Pancreas (tissue), 10 donors: ENCODE measurements around the gene ZNF154. TPM values are rescaled to one million over a fixed set of nuclear protein-coding genes. Genes with fewer than 3 reads are reported as not detected.
A peak's percentile ranks its signal among the peaks of the same experiment; 100 is the strongest.
"Not testable (repeated sequence)": the region's sequence is repeated elsewhere in the genome, so short reads cannot be mapped to it uniquely, and the experiment has no call there.

Experiments
- ATAC-seq, 4 donors: fragments of 200-7000 bp; cut with Tn5 transposase; one replicate each; pipeline versions ENCODE4 v1.8.0 to v1.9.1; 2020; ENCODE audit warnings: mild to moderate bottlenecking in 4 of 4, moderate library complexity in 4 of 4
- DNase-seq, 6 donors: peaks; one replicate each; pipeline ENCODE4 v3.0.0-alpha.2; 2020
- FAIRE-seq: peaks from 2 replicates; lab custom pipeline; 2012; peaks lifted over from hg19 to GRCh38; lab: Jason Lieb, UNC
- H3K27ac ChIP-seq, 4 donors: fragments of 200-600 bp; sonication (generic); 1 replicate in 3 of 4; 2 replicates in 1 of 4; pipeline versions ENCODE4 v1.5.0 to v1.8.0; 2020
- H3K27me3 ChIP-seq, 4 donors: fragments of 200-600 bp; one replicate each; pipeline ENCODE4 v1.8.0; 2021
- H3K36me3 ChIP-seq, 3 donors: fragments of 200-600 bp; sonication (generic) in 1 of 3; one replicate each; pipeline versions ENCODE4 v1.5.0 to v1.8.0; 2020 to 2021
- H3K4me1 ChIP-seq, 3 donors: fragments of 200-600 bp; one replicate each; pipeline ENCODE4 v1.8.0; 2021
- H3K4me3 ChIP-seq, 4 donors: fragments of 200-600 bp; sonication (generic) in 2 of 4; one replicate each; pipeline versions ENCODE4 v1.5.0 to v1.8.0; 2020 to 2021
- H3K9me3 ChIP-seq, 4 donors: fragments of 200-600 bp; one replicate each; pipeline ENCODE4 v1.8.0; 2021
- CTCF ChIP-seq, 4 donors: fragments of 200-600 bp; sonication (generic) in 3 of 4; IDR thresholded peaks; one replicate each; pipeline versions ENCODE4 v1.5.0 to v1.8.0; 2021; ENCODE audit warnings: antibody characterized with exemption in 4 of 4
- WGBS, 2 donors: extraction: QIAGEN DNeasy Blood & Tissue Kit; methylation state at CpG; one replicate each; pipeline ENCODE4 v1.1.7; 2013; 5-methylcytosine and 5-hydroxymethylcytosine counted together
- intact Hi-C, 3 donors: fragments of 100-400 bp; cut with DNase I; formaldehyde crosslinking; loops; one replicate each; pipeline versions ENCODE4 v1.11.1 to v1.14.2; 2022
- polyA plus RNA-seq, 2 donors: library from polyadenylated mRNA; stranded (reverse); fragments of 200-250 nt; gene quantifications; one replicate each; pipeline ENCODE4 v1.2.3, GENCODE V29; 2013
- total RNA-seq, 6 donors: library from RNA; stranded (reverse); fragmentation: NEBNext Ultra II Directional in 4 of 6; extraction: Animal tissue kit (Norgen Biotek cat#: 25700) in 4 of 6; gene quantifications; one replicate each; pipeline versions ENCODE4 v1.2.1 to v1.2.4, GENCODE V29; 2021 to 2023
- donor health status: healthy with polysubstance abuse.
- donor health status: DM: no; HTN: no; CAD: no; lungs with moderate emphysema.
- donor health status: DM: no; HTN: no; CAD: no.
- donor health status: control.
- donor health status: control.
- donor health status: Bipolar disorder and iron deficiency.
- donor health status: DM: yes; HTN: yes; CAD: no.
- donor health status: DM: no; HTN: no; CAD: no.
- donor health status: DM: no; HTN: no; CAD: no.
- donor health status: DM: yes; HTN: yes; CAD: no.

The ZNF154 gene
- total and polyA plus RNA-seq, 8 donors: 1.5 to 4.6 (median 2.4) TPM

GRCh38 chr19:57748029-57748428 lies 39.0 kb upstream of the ZNF154 start:
- H3K4me1 ChIP-seq: peaks cover 0 to 6% (median 0%) of the 10 kb centered on the region in 3 donors
- ATAC-seq (no peak), FAIRE-seq (no peak), DNase-seq (no peak)
- 94% methylated on average over 3 of the region's 3 CpGs for WGBS, 2 donors
- no peak for TF ChIP-seq CTCF (IDR thresholded peaks at IDR 0.05)
- no peaks in the 10 kb centered on the region for H3K27me3 ChIP-seq
- no peak overlapping the region for H3K27ac ChIP-seq
- no peaks in the 10 kb centered on the region for H3K9me3 ChIP-seq
- H3K36me3 ChIP-seq: peaks cover 9 to 25% (median 12%) of the 10 kb centered on the region in 3 donors
- intact Hi-C loops: loop anchor here in 1 of 3 donors (10.0 kb wide), 1 partner anchor 407 kb away; the partner anchor contains the start of gene ZNF329
- peak overlapping the region in 2 of 4 donors; percentile 74 to 99 for H3K4me3 ChIP-seq

GRCh38 chr19:57747472-57747807 lies 38.4 kb upstream of the ZNF154 start:
- Histone ChIP-seq H3K4me1 (peaks cover 0 to 6% (median 0%) of the 10 kb centered on the region in 3 donors), H3K4me3 (peak overlapping the region; percentile 74 to 99 (median 88)), H3K36me3 (peaks cover 5 to 20% (median 6%) of the 10 kb centered on the region in 3 donors), H3K9me3 (no peaks in the 10 kb centered on the region), H3K27me3 (no peaks in the 10 kb centered on the region), H3K27ac (no peak overlapping the region)
- no peak for DNase-seq
- 26 to 29% methylated on average over 6 of the region's 6 CpGs for WGBS, 2 donors
- no peak for FAIRE-seq
- intact Hi-C loops: loop anchor here in 1 of 3 donors (10.0 kb wide), 1 partner anchor 407 kb away; the partner anchor contains the start of gene ZNF329
- peak in 1 of 4 donors; percentile 9 for ATAC-seq
- no peak for TF ChIP-seq CTCF (IDR thresholded peaks at IDR 0.05)

- Histone ChIP-seq H3K27ac (peak within 1 kb of the TSS; percentile 29 to 75 (median 66)), H3K27me3 (no peaks in the 10 kb centered on the region), H3K4me1 (peaks cover 0 to 6% (median 0%) of the 10 kb centered on the region in 3 donors), H3K36me3 (peaks cover 0 to 13% (median under 1%) of the 10 kb centered on the region in 3 donors), H3K4me3 (peak within 1 kb of the TSS; percentile 74 to 99 (median 88)), H3K9me3 (no peaks in the 10 kb centered on the region)
- peak; percentile 69 to 86 (median 76) for DNase-seq
- peak; percentile 99 to 100 (median 99) for ATAC-seq
- intact Hi-C loops: loop anchor here in 1 of 3 donors (10.0 kb wide), 1 partner anchor 408 kb away; the partner anchor contains the start of gene ZNF329
- peak; percentile 96 for FAIRE-seq
- no peak for TF ChIP-seq CTCF (IDR thresholded peaks at IDR 0.05)
- WGBS, 2 donors: 1% methylated on average over 51 of the region's 51 CpGs
These were observed 37.8 kb upstream of the ZNF154 start, which contains the start of gene ZNF776 for GRCh38 chr19:57746580-57747471. Gene ZNF776, plus strand, starts transcription at chr19:57746815. Its CDS starts 244 bp downstream, at chr19:57747059.

- intact Hi-C loops, FAIRE-seq, DNase-seq, H3K4me3 ChIP-seq, H3K36me3 ChIP-seq, H3K9me3 ChIP-seq, H3K27ac ChIP-seq, ATAC-seq, H3K4me1 ChIP-seq, H3K27me3 ChIP-seq: not testable (repeated sequence)
- WGBS, 2 donors: 87 to 89% methylated on average over 7 of the region's 7 CpGs
These were observed 29.8 kb upstream of the ZNF154 start for GRCh38 chr19:57738770-57739169.

- H3K4me1 ChIP-seq, intact Hi-C loops, H3K27me3 ChIP-seq, H3K4me3 ChIP-seq, H3K9me3 ChIP-seq, H3K27ac ChIP-seq, FAIRE-seq, H3K36me3 ChIP-seq: not testable (repeated sequence)
- peak; percentile 58 to 86 (median 58) for ATAC-seq
- 3 to 6% methylated on average over 10 of the region's 10 CpGs for WGBS, 2 donors
- peak; percentile 20 to 49 (median 35) for TF ChIP-seq CTCF (IDR thresholded peaks at IDR 0.05)
- DNase-seq: peak in 3 of 6 donors; percentile 28 to 48 (median 33)
These were observed 29.3 kb upstream of the ZNF154 start for GRCh38 chr19:57738320-57738719.
